Central memory CD8-positive, alpha-beta T cell (primary cell): ENCODE results near the gene GPAT3.
"Not testable (repeated sequence)": the region's sequence is repeated elsewhere in the genome, so short reads cannot be mapped to it uniquely, and the experiment has no call there.

Source experiments
- ATAC-seq: fragments of 150-1000 bp; cut with Tn5 transposase; replicated peaks from 2 replicates; pipeline ENCODE4 v1.10.0; 2022; ENCODE audit warnings: mild to moderate bottlenecking, moderate FRiP score, moderate number of reproducible peaks; ENCODE audit not compliant: poor library complexity, severe bottlenecking; ENCODE audit errors: extremely low read depth
- DNase-seq, 2 donors: peaks; one replicate each; pipeline ENCODE4 v3.0.0; 2021; ENCODE audit warnings: low spot score in 2 of 2
- H3K27ac Mint-ChIP-seq: one replicate; pipeline ENCODE4 v1.8.0; 2022; ENCODE audit warnings: low read depth, mild to moderate bottlenecking, moderate library complexity, mixed read lengths
- H3K27me3 Mint-ChIP-seq: one replicate; pipeline ENCODE4 v1.8.0; 2022; ENCODE audit warnings: mixed read lengths
- H3K36me3 Mint-ChIP-seq: one replicate; pipeline ENCODE4 v1.8.0; 2022; ENCODE audit warnings: mild to moderate bottlenecking, moderate library complexity, mixed read lengths; ENCODE audit not compliant: insufficient read depth
- H3K4me1 Mint-ChIP-seq: one replicate; pipeline ENCODE4 v1.8.0; 2022; ENCODE audit warnings: mixed read lengths
- H3K4me3 Mint-ChIP-seq: one replicate; pipeline ENCODE4 v1.8.0; 2022; ENCODE audit warnings: mild to moderate bottlenecking, moderate library complexity, mixed read lengths
- H3K9me3 Mint-ChIP-seq: one replicate; pipeline ENCODE4 v1.8.0; 2022; ENCODE audit warnings: mixed read lengths

The GPAT3 gene

GRCh38 chr4:83616252-83616651 is 80.3 kb downstream of the GPAT3 start:
- DNase-seq: no peak
- Mint-ChIP-seq H3K4me3 (no peak overlapping the region), H3K36me3 (no peaks in the 10 kb centered on the region), H3K27ac (no peak overlapping the region), H3K9me3 (peaks cover 30% of the 10 kb centered on the region), H3K27me3 (peaks cover 49% of the 10 kb centered on the region), H3K4me1 (no peaks in the 10 kb centered on the region)
- ATAC-seq: no peak

DNA sequence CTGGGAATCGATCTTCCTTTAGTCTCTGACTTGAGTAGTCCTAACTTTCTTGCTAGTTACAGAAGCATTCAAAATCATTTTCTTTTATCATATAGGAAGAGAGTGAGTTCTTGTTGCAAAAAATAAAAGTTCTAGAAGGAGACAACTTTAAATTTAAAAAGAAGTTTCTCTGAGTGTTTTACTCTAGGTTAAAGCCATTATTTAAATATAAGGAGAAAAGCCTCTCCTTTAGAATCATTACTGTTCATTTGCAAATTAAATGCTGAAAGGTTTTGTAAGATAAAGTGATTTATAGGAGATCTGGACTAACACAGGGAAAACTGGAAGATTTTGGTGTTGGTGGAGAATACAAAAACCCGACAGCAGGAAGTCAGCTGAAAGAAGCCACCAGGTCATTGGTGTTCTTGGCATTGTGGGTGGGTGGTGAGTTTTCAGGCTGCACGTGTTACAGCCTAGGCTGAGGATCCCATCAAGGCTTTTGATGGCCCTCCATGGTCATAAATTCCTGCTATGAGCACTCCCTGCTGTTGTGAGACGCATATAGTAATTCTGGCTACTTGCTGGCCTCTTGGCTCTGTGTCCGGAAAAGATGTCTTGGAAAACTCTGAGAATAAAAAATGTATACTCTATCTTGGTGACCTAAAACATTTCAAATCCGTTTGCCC is 81.6 kb downstream of the GPAT3 start:
- no peak overlapping the region for H3K27ac Mint-ChIP-seq
- no peak for ATAC-seq
- H3K27me3 Mint-ChIP-seq: peaks cover 53% of the 10 kb centered on the region
- H3K9me3 Mint-ChIP-seq: peaks cover 32% of the 10 kb centered on the region
- no peaks in the 10 kb centered on the region for H3K4me1 Mint-ChIP-seq
- H3K4me3 Mint-ChIP-seq: no peak overlapping the region
- DNase-seq: no peak
- H3K36me3 Mint-ChIP-seq: no peaks in the 10 kb centered on the region

DNA sequence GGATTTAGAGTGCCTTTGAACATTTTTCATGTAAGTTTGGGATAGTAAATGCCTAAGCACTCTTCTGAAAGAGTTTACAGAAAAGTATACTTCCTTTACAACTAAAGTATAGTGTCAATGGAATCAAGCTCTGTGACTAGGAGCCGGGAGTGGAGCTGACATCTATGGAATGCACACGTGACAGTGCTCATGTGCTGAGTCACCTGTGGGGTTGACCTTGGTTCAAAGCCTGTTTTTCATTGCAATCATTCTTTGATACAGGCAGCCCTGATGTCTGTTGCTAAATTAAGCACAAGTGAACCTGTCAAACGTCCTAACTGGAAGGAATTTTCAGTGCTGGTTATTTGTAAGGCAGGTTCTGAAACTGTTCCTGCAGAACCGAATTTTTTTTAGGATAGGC is 82.5 kb downstream of the GPAT3 start:
- Mint-ChIP-seq H3K9me3 (peaks cover 27% of the 10 kb centered on the region), H3K27ac (no peak overlapping the region), H3K4me3 (no peak overlapping the region), H3K27me3 (peaks cover 62% of the 10 kb centered on the region), H3K36me3 (no peaks in the 10 kb centered on the region), H3K4me1 (no peaks in the 10 kb centered on the region)
- no peak for ATAC-seq
- no peak for DNase-seq

GRCh38 chr4:83618991-83619645 is 83.2 kb downstream of the GPAT3 start:
- Mint-ChIP-seq H3K4me1 (no peaks in the 10 kb centered on the region), H3K4me3 (no peak overlapping the region), H3K36me3 (no peaks in the 10 kb centered on the region), H3K27ac (no peak overlapping the region), H3K27me3 (peaks cover 69% of the 10 kb centered on the region), H3K9me3 (peaks cover 21% of the 10 kb centered on the region)
- DNase-seq: no peak
- ATAC-seq: no peak

- H3K27ac Mint-ChIP-seq, H3K4me1 Mint-ChIP-seq, H3K36me3 Mint-ChIP-seq, DNase-seq, H3K4me3 Mint-ChIP-seq, ATAC-seq: not testable (repeated sequence)
- peaks cover 14% of the 10 kb centered on the region for H3K9me3 Mint-ChIP-seq
- peaks cover 90% of the 10 kb centered on the region for H3K27me3 Mint-ChIP-seq
Observed at GRCh38 chr4:83622127-83622526, 86.2 kb downstream of the GPAT3 start.

DNA sequence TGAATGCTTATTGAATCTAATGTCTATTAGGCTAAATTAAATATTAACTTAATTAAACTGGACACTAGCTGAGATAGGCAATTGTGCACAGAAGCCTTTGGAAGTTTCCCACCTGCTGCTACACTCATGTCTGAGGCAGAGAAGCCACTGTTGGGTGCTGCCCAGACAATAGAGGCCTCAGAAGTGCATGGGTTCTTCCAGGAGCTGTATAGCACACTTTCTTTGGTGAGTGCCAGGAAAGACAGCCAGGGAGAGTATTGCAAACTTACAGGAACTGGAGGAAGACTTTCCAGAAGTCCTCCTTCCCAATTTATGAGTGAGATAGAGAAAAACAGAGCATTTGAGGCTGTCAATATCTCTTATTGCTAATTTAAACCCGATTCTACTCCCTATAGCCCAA is 89.9 kb downstream of the GPAT3 start:
- Mint-ChIP-seq H3K27ac (no peak overlapping the region), H3K4me1 (no peaks in the 10 kb centered on the region), H3K4me3 (no peak overlapping the region), H3K27me3 (peaks cover 72% of the 10 kb centered on the region), H3K9me3 (peaks cover 13% of the 10 kb centered on the region), H3K36me3 (no peaks in the 10 kb centered on the region)
- ATAC-seq (no peak), DNase-seq (no peak)

- Mint-ChIP-seq H3K9me3 (peaks cover 9% of the 10 kb centered on the region), H3K4me1 (no peaks in the 10 kb centered on the region), H3K27me3 (peaks cover 66% of the 10 kb centered on the region), H3K36me3 (no peaks in the 10 kb centered on the region), H3K4me3 (no peak overlapping the region), H3K27ac (no peak overlapping the region)
- ATAC-seq (no peak), DNase-seq (no peak)
Observed at GRCh38 chr4:83626245-83626836, 90.4 kb downstream of the GPAT3 start.

GRCh38 chr4:83629945-83630721 is 94.2 kb downstream of the GPAT3 start:
- no peak for ATAC-seq
- no peaks in the 10 kb centered on the region for H3K4me1 Mint-ChIP-seq
- peaks cover 52% of the 10 kb centered on the region for H3K27me3 Mint-ChIP-seq
- H3K9me3 Mint-ChIP-seq: no peaks in the 10 kb centered on the region
- no peaks in the 10 kb centered on the region for H3K36me3 Mint-ChIP-seq
- no peak overlapping the region for H3K27ac Mint-ChIP-seq
- DNase-seq: no peak
- no peak overlapping the region for H3K4me3 Mint-ChIP-seq

DNA sequence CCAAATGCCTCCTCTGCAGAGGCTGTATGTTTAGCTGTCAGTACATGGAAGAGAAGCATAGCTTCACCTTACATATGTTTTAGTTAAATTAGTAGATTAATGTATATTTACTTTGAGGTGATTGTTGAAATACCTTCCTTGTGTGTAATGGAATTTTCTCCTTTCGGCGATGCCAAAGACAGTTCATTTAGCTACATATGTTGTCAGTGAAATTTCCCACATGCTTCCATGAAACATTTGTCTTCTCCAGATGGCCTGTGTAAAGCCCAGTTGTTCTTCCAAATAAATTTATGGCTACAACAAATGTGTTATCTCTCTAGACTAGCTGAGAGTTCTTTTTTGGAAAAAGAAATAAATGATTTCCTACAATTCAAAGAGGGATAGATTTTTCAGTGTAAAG is 95.2 kb downstream of the GPAT3 start:
- Mint-ChIP-seq H3K4me3 (no peak overlapping the region), H3K36me3 (no peaks in the 10 kb centered on the region), H3K27ac (no peak overlapping the region), H3K9me3 (no peaks in the 10 kb centered on the region), H3K27me3 (peaks cover 49% of the 10 kb centered on the region), H3K4me1 (no peaks in the 10 kb centered on the region)
- ATAC-seq (no peak), DNase-seq (no peak)

DNA sequence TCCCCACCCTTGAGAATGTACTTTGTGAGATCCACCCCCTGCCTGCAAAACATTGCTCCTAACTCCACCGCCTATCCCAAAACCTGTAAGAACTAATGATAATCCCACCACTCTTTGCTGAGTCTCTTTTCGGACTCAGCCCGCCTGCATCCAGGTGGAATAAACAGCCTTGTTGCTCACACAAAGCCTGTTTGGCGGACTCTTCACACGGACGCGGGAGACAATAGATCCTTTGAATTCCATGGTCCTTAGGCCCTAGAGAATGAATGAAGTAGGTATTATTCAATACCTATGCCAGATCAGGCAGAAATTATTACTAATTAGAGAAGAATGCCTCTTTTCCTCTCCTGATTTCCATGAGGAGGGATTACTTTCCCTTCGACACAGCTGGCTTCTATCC is 101.0 kb downstream of the GPAT3 start:
- H3K27ac Mint-ChIP-seq: no peak overlapping the region
- peaks cover 17% of the 10 kb centered on the region for H3K27me3 Mint-ChIP-seq
- H3K36me3 Mint-ChIP-seq: no peaks in the 10 kb centered on the region
- DNase-seq (no peak), ATAC-seq (no peak)
- H3K4me3 Mint-ChIP-seq: no peak overlapping the region
- H3K4me1 Mint-ChIP-seq: no peaks in the 10 kb centered on the region
- no peaks in the 10 kb centered on the region for H3K9me3 Mint-ChIP-seq

- DNase-seq (peak; percentile 20 to 41), ATAC-seq (peak; percentile 40)
- Mint-ChIP-seq H3K27ac (no peak overlapping the region), H3K4me1 (peaks cover 4% of the 10 kb centered on the region), H3K36me3 (no peaks in the 10 kb centered on the region), H3K27me3 (peaks cover 6% of the 10 kb centered on the region), H3K4me3 (no peak overlapping the region), H3K9me3 (no peaks in the 10 kb centered on the region)
Observed at GRCh38 chr4:83639849-83640493, 104.1 kb downstream of the GPAT3 start.

GRCh38 chr4:83643036-83643435 is 107.1 kb downstream of the GPAT3 start:
- no peak for ATAC-seq
- Mint-ChIP-seq H3K27ac (no peak overlapping the region), H3K36me3 (no peaks in the 10 kb centered on the region), H3K4me1 (peaks cover 5% of the 10 kb centered on the region), H3K27me3 (peaks cover 9% of the 10 kb centered on the region), H3K4me3 (no peak overlapping the region), H3K9me3 (no peaks in the 10 kb centered on the region)
- no peak for DNase-seq
